ENCODE results near the gene STEAP4. TPM values are rescaled to one million over a fixed set of nuclear protein-coding genes. Genes with fewer than 3 reads are reported as not detected.
"Not testable (repeated sequence)": the region's sequence is repeated elsewhere in the genome, so short reads cannot be mapped to it uniquely, and the experiment has no call there.

STEAP4 gene
- total RNA-seq, 4 donors from 2014 or later, result 1.1 to 7.6 (median 3.2) TPM

DNA sequence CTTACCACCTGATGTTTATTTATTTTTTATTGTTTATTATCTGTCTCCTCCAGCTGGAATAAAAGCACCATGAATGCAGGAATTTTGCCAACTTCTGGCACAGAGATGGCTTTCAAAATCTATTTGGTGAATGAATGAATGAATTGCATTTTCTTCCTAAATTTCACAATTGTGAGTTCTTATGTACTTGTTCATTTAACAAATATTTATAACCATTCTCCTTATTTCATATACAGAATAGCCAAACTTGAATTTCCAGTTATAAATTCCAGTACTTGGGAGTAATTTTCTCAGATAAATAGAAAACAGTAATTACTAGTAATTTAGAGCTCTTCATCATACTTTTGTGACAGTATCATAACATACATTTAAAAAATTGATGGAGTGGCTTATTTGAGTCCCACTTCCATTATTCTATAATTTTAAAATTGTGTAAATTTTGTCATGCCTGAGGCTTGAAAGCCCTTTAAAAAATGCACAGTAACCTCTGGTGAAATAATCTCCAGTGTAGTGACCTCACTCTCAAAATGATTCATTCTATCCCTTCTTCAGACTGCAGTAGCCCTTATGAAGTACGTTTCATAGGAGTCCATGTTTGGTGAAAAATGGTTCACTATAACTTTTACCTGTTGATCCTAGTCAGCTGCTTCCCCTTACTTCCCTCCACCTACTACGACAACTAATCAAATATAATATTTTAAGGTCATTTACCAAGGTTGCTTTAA lies 46.9 kb downstream of the STEAP4 start:
- DNase-seq, result no peak

DNA sequence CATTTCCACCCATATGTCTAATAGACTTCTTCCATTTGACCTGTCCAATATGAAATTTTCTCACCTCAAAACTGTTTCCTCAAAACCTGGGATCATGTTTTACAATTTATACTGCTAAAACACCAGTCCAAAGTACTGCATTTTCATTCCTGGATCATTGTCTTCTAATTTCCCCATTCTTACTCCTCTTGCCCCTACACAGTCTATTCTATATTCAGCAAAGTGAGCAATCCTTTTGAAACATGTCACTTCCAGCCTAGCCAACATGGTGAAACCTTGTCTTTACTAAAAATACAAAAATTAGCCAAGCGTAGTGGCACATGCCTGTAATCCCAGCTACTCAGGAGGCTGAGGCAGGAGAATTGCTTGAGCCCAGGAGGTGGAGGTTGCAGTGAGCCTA lies 48.4 kb downstream of the STEAP4 start:
- H3K27me3 ChIP-seq; intact Hi-C loops (cut with DNase I; ENCODE audit: low total_unique reads); H3K36me3 ChIP-seq; H3K4me3 ChIP-seq; DNase-seq; H3K4me1 ChIP-seq; in situ Hi-C loops (cut with MboI; ENCODE audit: low pct_ligation_motif_present in 1 of 4, low pct_unique_long_range_greater_than_20kb in 1 of 4, low sequenced_read_pairs in 3 of 4); H3K27ac ChIP-seq: not testable (repeated sequence)
- peaks cover 8 to 12% of the 10 kb centered on the region in 2 donors for H3K9me3 ChIP-seq
- WGBS, 2 donors (ENCODE audit: low coverage in 1 of 2), result 94% methylated on average over 1 of the region's 1 CpG; no CpG with 5 or more reads in 1 of the 2 donors

More for the DNA sequence above, 46.9 kb downstream of the STEAP4 start:
- Histone ChIP-seq H3K4me1 (no peaks in the 10 kb centered on the region), H3K4me3 (no peak overlapping the region), H3K27me3 (no peaks in the 10 kb centered on the region), H3K36me3 (no peaks in the 10 kb centered on the region), H3K27ac (no peak overlapping the region), H3K9me3 (no peaks in the 10 kb centered on the region)
- TF ChIP-seq EP300 (IDR thresholded peaks at IDR 0.05; ENCODE audit: low read depth) (no peak), POLR2A (IDR thresholded peaks at IDR 0.05) (no peak), POLR2AphosphoS5 (IDR thresholded peaks at IDR 0.05) (no peak)
- TF ChIP-seq, protein P1, sequence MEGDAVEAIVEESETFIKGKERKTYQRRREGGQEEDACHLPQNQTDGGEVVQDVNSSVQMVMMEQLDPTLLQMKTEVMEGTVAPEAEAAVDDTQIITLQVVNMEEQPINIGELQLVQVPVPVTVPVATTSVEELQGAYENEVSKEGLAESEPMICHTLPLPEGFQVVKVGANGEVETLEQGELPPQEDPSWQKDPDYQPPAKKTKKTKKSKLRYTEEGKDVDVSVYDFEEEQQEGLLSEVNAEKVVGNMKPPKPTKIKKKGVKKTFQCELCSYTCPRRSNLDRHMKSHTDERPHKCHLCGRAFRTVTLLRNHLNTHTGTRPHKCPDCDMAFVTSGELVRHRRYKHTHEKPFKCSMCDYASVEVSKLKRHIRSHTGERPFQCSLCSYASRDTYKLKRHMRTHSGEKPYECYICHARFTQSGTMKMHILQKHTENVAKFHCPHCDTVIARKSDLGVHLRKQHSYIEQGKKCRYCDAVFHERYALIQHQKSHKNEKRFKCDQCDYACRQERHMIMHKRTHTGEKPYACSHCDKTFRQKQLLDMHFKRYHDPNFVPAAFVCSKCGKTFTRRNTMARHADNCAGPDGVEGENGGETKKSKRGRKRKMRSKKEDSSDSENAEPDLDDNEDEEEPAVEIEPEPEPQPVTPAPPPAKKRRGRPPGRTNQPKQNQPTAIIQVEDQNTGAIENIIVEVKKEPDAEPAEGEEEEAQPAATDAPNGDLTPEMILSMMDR (IDR thresholded peaks at IDR 0.05), result no peak
- WGBS, 2 donors (ENCODE audit: low coverage in 1 of 2), result 61 to 81% methylated on average over 2 of the region's 2 CpGs
- intact Hi-C loops (cut with DNase I; ENCODE audit: low total_unique reads), result no loop called here
- in situ Hi-C loops (cut with MboI; ENCODE audit: low pct_ligation_motif_present in 1 of 4, low pct_unique_long_range_greater_than_20kb in 1 of 4, low sequenced_read_pairs in 3 of 4), result no loop called here

DNA sequence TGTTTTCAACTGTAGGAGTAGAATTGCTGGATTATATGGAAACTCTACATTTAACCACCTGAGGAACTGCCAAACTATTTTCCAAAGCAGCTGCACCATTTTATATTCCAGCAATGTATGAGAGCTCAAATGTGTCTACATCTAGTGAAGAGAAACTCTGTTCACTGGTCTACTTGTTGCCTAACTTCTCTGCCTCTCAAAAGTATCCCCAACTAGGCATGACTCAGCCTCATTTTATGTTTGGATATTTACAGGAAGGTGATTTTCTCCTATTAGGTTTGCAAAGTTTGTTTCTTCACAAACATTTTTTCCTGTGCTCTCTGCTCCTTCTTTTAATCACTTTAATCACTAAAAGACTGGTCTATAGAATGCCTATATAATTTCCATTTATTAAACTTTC lies 49.8 kb downstream of the STEAP4 start:
- DNase-seq, result no peak
- intact Hi-C loops (cut with DNase I; ENCODE audit: low total_unique reads) (no loop called here), in situ Hi-C loops (cut with MboI; ENCODE audit: low pct_ligation_motif_present in 1 of 4, low pct_unique_long_range_greater_than_20kb in 1 of 4, low sequenced_read_pairs in 3 of 4) (no loop called here)
- Histone ChIP-seq H3K27ac (no peak overlapping the region), H3K27me3 (no peaks in the 10 kb centered on the region), H3K9me3 (peaks cover 13 to 18% of the 10 kb centered on the region in 2 donors), H3K4me1 (no peaks in the 10 kb centered on the region), H3K4me3 (no peak overlapping the region), H3K36me3 (no peaks in the 10 kb centered on the region)
- TF ChIP-seq, protein P1 (IDR thresholded peaks at IDR 0.05), result no peak
- TF ChIP-seq POLR2A (IDR thresholded peaks at IDR 0.05), result no peak
- TF ChIP-seq EP300 (IDR thresholded peaks at IDR 0.05; ENCODE audit: low read depth), result no peak
- TF ChIP-seq POLR2AphosphoS5 (IDR thresholded peaks at IDR 0.05), result no peak

DNA sequence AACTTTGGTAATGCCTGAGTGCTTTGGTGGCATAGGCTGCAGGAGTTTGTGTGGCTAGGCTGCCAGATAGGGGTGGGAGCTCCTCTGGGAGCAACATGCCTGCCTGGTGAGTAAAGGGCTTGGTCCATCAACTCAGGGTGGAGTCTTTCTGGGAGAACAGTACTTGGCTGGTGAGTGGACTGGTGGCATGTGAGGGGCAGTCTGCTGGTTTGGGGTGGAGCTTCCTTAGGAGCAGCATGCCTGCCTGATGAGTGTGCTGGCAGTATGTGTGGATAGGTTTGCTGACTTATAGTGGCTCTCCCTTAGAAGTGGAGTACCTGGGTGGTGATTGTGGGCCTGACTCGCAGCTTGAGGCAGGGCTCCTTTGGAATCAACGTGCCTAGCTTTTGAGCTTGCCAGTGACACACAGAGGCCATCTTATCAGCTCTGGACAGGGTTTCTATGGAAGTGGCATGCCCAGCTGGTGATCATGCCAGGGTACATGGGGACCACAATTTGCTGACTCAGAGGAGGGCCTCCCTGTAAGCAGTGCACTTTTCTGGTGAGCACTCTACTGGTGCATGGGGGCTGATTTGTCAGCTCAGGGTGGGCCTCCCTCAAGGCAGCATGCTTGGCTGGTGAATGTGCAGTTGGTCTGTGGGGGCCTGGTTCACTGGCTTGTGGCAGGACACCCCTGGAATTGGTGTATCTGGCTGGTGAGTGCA lies 51.8 kb downstream of the STEAP4 start:
- Histone ChIP-seq H3K9me3 (peaks cover 13 to 18% of the 10 kb centered on the region in 2 donors), H3K27me3 (no peaks in the 10 kb centered on the region), H3K27ac (no peak overlapping the region), H3K4me1 (no peaks in the 10 kb centered on the region), H3K36me3 (no peaks in the 10 kb centered on the region), H3K4me3 (no peak overlapping the region)
- in situ Hi-C loops (cut with MboI; ENCODE audit: low pct_ligation_motif_present in 1 of 4, low pct_unique_long_range_greater_than_20kb in 1 of 4, low sequenced_read_pairs in 3 of 4), result no loop called here
- 75% methylated on average over 2 of the region's 2 CpGs; no CpG with 5 or more reads in 1 of the 2 donors for WGBS, 2 donors (ENCODE audit: low coverage in 1 of 2)
- DNase-seq, result no peak
- TF ChIP-seq EP300 (IDR thresholded peaks at IDR 0.05; ENCODE audit: low read depth) (no peak), POLR2AphosphoS5 (IDR thresholded peaks at IDR 0.05) (no peak), POLR2A (IDR thresholded peaks at IDR 0.05) (no peak)
- TF ChIP-seq, protein P1 (IDR thresholded peaks at IDR 0.05), result no peak
- intact Hi-C loops (cut with DNase I; ENCODE audit: low total_unique reads), result no loop called here
